Cardiac fibroblast (primary cell): Measurements from ENCODE around the gene ARHGAP31.
"Not testable (repeated sequence)": the region's sequence is repeated elsewhere in the genome, so short reads cannot be mapped to it uniquely, and the experiment has no call there.

ENCODE experiments used
- DNase-seq, 2 donors: peaks; one replicate each; pipeline versions ENCODE4 v3.0.0 to v3.0.0-alpha.2; 2010; ENCODE audit warnings: low read depth in 2 of 2
- H3K4me3 ChIP-seq, 2 donors: replicated peaks in 1 of 2; 1 replicate in 1 of 2; 2 replicates in 1 of 2; pipeline ENCODE4 v1.5.1; 2011; ENCODE audit warnings: low read depth in 2 of 2, low read length in 2 of 2, mild to moderate bottlenecking in 2 of 2, moderate library complexity in 1 of 2
- TF ChIP-seq, protein P1 (sequence below): IDR thresholded peaks from one replicate; pipeline ENCODE4 v1.5.1; 2011; ENCODE audit warnings: low read depth, mild to moderate bottlenecking, low read length, inconsistent platforms

The ARHGAP31 gene

DNA sequence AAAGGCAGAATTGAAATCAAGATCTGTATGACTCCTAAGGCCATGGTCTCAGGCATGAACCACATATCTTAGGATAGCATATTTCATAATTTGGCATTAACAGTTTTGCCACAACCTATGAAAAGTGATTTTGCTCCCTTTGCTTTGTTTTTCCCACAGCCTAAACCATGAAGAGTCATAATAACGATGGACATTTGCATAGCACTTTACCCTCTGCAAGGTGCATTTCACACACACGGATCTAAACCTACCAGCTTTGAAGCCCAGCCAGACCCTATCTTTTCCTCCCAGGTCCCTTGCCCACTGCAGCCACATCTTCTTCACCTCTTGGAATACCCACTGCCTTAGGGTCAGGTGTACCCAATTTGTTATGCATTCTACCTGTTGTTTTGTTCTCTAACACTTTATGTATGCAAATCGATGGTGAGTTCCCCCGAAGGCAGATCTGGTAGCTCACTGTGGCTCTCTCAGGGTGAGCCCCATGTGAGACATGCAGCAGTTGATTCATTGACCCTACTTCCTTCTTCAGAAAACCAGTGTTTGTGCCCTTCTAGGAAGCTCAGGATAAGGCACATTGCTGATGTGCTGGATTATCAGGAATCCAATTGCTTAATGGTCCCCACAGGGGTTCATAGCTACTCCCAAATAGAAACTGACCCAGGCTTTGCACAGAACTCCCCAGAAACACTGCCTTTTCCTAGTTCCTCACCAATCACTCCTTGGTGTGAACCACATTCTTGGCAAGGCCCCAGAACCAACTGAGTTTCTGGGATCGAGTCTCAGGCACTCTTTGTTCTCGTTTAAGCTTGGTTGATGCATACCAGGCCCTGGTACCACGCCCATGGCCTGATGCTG, 8.7 kb downstream of the ARHGAP31 start:
- H3K4me3 ChIP-seq: no peak overlapping the region
- no peak for DNase-seq
- TF ChIP-seq, protein P1, sequence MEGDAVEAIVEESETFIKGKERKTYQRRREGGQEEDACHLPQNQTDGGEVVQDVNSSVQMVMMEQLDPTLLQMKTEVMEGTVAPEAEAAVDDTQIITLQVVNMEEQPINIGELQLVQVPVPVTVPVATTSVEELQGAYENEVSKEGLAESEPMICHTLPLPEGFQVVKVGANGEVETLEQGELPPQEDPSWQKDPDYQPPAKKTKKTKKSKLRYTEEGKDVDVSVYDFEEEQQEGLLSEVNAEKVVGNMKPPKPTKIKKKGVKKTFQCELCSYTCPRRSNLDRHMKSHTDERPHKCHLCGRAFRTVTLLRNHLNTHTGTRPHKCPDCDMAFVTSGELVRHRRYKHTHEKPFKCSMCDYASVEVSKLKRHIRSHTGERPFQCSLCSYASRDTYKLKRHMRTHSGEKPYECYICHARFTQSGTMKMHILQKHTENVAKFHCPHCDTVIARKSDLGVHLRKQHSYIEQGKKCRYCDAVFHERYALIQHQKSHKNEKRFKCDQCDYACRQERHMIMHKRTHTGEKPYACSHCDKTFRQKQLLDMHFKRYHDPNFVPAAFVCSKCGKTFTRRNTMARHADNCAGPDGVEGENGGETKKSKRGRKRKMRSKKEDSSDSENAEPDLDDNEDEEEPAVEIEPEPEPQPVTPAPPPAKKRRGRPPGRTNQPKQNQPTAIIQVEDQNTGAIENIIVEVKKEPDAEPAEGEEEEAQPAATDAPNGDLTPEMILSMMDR: no peak

DNA sequence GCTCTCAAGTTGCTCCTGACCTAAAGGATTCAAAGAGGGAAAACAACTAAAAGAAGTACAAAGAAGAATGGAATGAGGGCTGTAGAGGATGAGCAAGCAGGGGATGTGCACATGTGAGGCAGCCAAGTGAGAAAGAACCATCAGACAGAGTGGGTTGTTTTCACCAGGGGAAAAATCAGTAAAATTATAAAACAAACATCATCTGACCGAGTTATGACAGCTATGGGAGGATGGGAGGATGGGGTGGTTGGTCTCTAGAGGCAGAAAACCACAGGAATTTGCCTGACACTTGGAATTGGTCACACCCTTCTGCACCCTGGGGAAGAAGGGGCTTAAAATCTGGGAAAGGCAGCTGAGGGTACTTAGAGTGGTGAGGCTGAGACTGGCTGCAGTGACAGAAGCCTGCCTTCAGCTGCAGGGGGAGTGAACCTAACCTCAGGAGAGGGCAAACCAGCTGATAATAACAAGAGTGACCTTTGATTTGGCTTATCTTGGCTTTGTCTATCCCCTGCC, 10.1 kb downstream of the ARHGAP31 start:
- no peak overlapping the region for H3K4me3 ChIP-seq
- peak; percentile 64 to 67 for DNase-seq
- TF ChIP-seq, protein P1: no peak

DNA sequence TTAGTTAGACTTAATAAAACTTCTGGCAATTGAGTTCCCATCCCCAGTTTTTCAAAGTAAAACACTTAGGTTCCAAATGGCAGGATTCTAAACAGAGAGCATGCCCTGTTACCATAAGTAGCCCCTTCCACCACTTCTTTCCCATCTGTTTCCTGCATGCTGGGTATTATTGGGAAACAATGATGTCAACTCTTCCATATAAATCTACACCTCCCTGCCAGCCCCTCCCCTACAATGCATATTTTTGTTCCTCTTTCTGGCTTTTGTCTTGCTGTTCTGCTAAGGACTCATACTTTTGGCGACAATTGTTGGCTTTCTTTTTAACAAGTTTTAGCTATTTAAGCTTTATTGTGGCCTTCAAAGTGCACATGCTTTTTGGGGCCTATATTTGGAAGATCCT, 11.1 kb downstream of the ARHGAP31 start:
- TF ChIP-seq, protein P1: no peak
- H3K4me3 ChIP-seq: no peak overlapping the region
- peak; percentile 44 to 52 for DNase-seq

DNA sequence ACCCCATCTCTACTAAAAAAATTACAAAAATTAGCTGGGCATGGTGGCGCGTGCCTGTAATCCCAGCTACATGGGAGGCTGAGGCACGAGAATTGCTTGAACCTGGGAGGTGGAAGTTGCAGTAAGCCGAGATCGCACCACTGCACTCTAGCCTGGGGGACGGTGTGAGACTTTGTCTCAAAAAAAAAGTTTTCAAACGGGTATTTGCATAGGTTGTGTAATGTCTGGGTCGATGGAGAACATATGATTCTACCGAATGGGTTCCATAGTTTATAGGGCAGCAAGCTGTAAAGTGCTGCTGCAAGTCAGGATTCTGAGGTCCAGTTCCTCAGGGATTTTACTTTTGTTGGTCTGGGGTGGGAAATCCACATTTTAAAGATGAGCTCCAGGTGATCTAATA, 12.2 kb downstream of the ARHGAP31 start:
- not testable (repeated sequence) for DNase-seq, H3K4me3 ChIP-seq

DNA sequence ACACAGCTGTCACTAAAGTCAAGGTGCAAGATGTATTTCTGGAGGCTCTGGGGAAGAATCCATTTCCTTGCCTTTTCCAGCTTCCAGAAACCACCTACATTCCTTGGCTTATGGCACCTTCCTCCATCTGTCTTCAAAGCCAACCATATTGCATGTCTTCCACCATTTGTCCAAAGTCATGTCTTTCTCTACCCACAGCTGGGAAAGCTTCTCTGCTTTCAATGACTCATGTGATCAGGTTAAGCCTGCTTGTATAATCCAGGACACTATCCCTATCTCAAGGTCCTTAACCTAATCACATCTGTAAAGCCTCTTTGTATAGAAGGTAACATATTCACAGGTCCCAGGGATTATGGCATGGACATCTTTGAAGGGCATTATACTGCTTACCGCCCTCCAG, 14.2 kb downstream of the ARHGAP31 start:
- TF ChIP-seq, protein P1: no peak
- DNase-seq: no peak
- H3K4me3 ChIP-seq: no peak overlapping the region

DNA sequence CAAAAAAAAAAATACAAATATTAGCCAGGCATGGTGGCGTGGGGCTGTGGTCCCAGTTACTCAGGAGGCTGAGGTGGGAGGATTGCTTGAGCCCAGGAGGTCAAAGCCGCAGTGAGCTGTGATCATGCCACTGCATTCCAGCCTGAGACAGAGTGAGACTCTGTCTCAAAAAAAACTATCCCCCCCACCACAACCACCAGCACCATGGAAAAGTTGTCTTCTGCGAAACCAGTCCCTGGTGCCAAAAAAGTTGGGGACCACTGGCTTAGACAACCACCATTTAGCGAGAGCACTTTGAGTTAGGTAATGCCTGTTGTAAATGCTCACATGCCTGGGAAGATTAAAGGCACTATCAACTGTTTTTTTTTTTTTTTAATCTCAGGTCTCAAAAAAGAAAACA, 15.4 kb downstream of the ARHGAP31 start:
- TF ChIP-seq, protein P1: no peak
- DNase-seq: no peak
- H3K4me3 ChIP-seq: no peak overlapping the region

DNA sequence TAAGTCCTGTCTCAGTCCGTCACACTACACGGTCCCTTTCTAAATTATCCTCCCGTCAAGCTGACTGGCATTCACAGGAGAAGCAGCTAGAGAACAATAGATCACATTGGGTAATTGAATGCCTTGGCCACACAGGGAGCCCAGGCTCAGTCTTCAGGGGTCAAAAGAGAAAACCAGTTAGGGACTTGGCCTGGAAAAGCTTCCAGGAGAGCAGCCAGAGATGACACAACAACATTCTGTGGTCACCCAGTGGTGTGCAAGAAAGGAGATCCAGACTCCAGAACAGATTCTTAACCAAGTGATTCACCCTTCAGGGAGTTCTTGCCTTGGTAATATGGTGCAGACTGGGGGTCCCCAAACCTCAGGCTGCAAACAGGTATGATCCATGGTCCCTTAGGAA, 15.9 kb downstream of the ARHGAP31 start:
- TF ChIP-seq, protein P1: no peak
- peak; percentile 92 to 98 for DNase-seq
- H3K4me3 ChIP-seq: no peak overlapping the region
